Mucosa of descending colon (tissue), 3 donors: Measurements from ENCODE around the gene ARL5A. TPM values are rescaled to one million over a fixed set of nuclear protein-coding genes. Genes with fewer than 3 reads are reported as not detected.

Experiments used
- ATAC-seq: fragments of 200-7000 bp; cut with Tn5 transposase; one replicate; pipeline ENCODE4 v1.9.1; 2020; ENCODE audit warnings: mild to moderate bottlenecking, moderate library complexity
- DNase-seq, 3 donors: peaks; one replicate each; pipeline ENCODE4 v3.0.0-alpha.2; 2020
- H3K36me3 ChIP-seq: fragments of 200-600 bp; one replicate; pipeline ENCODE4 v1.8.0; 2021; ENCODE audit warnings: low read depth, mild to moderate bottlenecking
- H3K4me1 ChIP-seq: fragments of 200-600 bp; one replicate; pipeline ENCODE4 v1.8.0; 2021; ENCODE audit warnings: low read depth, mild to moderate bottlenecking
- H3K4me3 ChIP-seq: fragments of 200-600 bp; one replicate; pipeline ENCODE4 v1.8.0; 2021; ENCODE audit warnings: mild to moderate bottlenecking
- H3K9me3 ChIP-seq: fragments of 200-600 bp; one replicate; pipeline ENCODE4 v1.8.0; 2021; ENCODE audit warnings: mild to moderate bottlenecking
- intact Hi-C, 2 donors: fragments of 100-400 bp; cut with DNase I in 1 of 2; cut with micrococcal nuclease in 1 of 2; formaldehyde crosslinking; loops; one replicate each; pipeline versions ENCODE4 v1.11.0 to v1.11.1; 2022; cut with DNase I, micrococcal nuclease
- total RNA-seq, 3 donors: library from RNA; stranded (reverse); fragmentation: NEBNext Ultra II Directional in 2 of 3; extraction: Animal tissue kit (Norgen Biotek cat#: 25700) in 2 of 3; gene quantifications; one replicate each; pipeline versions ENCODE4 v1.2.1 to v1.2.4, GENCODE V29; 2021 to 2023
- TF ChIP-seq, protein P1 (sequence below): fragments of 200-600 bp; IDR thresholded peaks from one replicate; pipeline ENCODE4 v1.8.0; 2022; ENCODE audit warnings: antibody characterized with exemption, mild to moderate bottlenecking
- donor health status: DM: no; HTN: no; CAD: no; lungs with moderate emphysema.
- donor health status: DM: no; HTN: no; CAD: no.
- donor health status: DM: no; HTN: yes; CAD: no.

Gene ARL5A
- total RNA-seq, 3 donors from 2014 or later = 38.5 to 55.9 (median 39.5) TPM

DNA sequence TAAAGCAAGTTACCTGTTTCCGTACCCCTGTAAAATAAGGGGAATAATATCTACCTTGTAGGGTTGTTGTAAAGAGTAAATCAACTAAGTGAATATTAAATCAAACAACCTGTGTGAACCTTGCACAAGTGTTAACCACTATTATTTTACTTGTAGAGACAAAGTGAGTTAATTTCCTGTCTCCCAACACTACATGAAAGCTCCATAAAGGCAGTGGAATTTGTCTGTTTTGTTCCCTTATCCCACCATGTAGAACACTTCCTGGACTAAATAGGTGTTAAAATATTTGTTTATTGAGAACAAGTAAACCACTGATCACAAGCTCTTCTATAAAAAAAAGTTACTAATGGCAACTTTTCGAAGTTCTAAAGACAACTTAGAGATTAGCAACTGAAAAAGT lies 3.3 kb downstream of the ARL5A start:
- H3K9me3 ChIP-seq = no peaks in the 10 kb centered on the region
- DNase-seq = no peak
- no peak overlapping the region for H3K4me3 ChIP-seq
- H3K4me1 ChIP-seq = peaks cover 6% of the 10 kb centered on the region
- ATAC-seq = no peak
- intact Hi-C loops = no loop called here
- TF ChIP-seq, protein P1, sequence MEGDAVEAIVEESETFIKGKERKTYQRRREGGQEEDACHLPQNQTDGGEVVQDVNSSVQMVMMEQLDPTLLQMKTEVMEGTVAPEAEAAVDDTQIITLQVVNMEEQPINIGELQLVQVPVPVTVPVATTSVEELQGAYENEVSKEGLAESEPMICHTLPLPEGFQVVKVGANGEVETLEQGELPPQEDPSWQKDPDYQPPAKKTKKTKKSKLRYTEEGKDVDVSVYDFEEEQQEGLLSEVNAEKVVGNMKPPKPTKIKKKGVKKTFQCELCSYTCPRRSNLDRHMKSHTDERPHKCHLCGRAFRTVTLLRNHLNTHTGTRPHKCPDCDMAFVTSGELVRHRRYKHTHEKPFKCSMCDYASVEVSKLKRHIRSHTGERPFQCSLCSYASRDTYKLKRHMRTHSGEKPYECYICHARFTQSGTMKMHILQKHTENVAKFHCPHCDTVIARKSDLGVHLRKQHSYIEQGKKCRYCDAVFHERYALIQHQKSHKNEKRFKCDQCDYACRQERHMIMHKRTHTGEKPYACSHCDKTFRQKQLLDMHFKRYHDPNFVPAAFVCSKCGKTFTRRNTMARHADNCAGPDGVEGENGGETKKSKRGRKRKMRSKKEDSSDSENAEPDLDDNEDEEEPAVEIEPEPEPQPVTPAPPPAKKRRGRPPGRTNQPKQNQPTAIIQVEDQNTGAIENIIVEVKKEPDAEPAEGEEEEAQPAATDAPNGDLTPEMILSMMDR = no peak
- no peaks in the 10 kb centered on the region for H3K36me3 ChIP-seq

DNA sequence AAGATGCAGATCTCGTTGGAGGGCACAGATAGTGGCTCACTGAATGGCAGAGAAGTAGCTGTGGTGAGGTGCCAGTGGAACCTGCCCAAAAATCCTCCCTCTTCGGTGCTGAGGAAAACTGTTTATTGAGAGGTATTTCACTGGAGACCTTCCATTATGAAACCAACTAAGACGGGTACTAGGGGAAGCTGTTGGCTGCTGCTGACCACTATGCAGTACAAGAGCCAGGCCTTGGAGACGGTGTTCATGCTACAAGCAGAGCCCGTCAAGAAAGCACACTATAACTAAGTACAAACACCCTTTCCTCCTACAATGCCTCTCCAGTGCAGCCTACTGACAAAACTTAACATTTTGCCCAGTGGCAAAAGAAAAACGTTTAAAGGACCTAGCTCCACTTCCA lies 4.6 kb downstream of the ARL5A start:
- DNase-seq (no peak), ATAC-seq (no peak)
- Histone ChIP-seq H3K9me3 (no peaks in the 10 kb centered on the region), H3K36me3 (no peaks in the 10 kb centered on the region), H3K4me3 (no peak overlapping the region), H3K4me1 (peaks cover 6% of the 10 kb centered on the region)
- intact Hi-C loops = no loop called here
- TF ChIP-seq, protein P1 = no peak

DNA sequence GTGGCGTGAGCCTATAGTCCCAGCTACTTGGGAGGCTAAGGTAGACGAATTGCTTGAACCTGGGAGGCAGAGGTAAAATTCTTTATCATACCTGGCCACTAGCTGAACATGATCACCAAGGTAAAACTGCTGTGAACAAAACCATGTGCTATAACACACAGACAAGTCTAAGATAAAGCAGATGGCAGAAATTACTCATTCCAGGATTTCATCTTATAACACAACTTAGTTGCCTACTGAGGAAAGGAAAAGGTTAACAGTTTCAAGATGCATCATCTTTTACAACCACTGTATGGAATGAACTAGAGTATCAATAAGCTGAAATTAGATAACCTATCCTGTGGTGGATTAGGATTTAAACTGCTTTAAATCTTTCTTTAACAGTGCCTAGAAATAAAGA lies 8.3 kb downstream of the ARL5A start:
- Histone ChIP-seq H3K4me1 (peaks cover 9% of the 10 kb centered on the region), H3K36me3 (no peaks in the 10 kb centered on the region), H3K4me3 (no peak overlapping the region), H3K9me3 (no peaks in the 10 kb centered on the region)
- no peak for ATAC-seq
- TF ChIP-seq, protein P1 = no peak
- DNase-seq = no peak
- intact Hi-C loops = no loop called here

DNA sequence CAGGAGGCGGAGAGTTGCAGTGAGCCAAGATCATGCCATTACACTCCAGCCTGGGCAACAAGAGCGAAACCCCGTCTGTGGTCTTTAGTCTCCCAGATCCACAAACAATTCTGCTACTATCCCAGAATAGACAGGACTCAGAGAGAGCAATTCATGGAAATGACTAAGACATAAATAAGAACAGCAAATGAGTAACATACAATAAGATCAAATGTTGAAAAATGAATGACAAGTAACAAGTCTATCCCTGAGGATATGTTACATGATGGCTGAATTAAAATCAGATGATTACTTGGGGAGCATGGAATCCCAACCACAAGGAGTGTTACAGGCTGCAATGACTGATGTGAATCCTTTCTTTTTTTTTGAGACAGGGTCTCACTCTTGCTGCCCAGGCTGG lies 10.3 kb downstream of the ARL5A start:
- no peaks in the 10 kb centered on the region for H3K36me3 ChIP-seq
- intact Hi-C loops = no loop called here
- TF ChIP-seq, protein P1 = no peak
- H3K9me3 ChIP-seq = no peaks in the 10 kb centered on the region
- DNase-seq (no peak), ATAC-seq (no peak)
- peaks cover 9% of the 10 kb centered on the region for H3K4me1 ChIP-seq
- H3K4me3 ChIP-seq = no peak overlapping the region

DNA sequence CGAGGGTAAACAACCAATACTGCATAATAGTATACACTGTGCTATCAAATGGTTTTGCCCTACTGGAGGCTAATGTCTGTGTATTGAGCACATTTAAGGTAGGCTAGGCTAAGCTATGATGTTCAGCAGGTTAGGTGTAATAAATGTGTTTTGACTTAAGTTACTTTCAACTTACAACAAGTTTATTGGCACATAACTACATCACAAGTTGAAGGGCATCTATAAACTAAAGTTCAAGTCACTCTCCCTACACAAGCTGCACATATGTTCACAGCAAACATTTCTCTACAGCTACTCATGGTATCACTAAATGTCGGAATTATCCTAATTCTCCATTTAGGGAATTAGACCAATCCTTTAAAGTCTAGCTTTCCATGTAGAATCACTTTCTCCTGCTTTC lies 11.4 kb downstream of the ARL5A start:
- H3K9me3 ChIP-seq = no peaks in the 10 kb centered on the region

More for the DNA sequence above, 11.4 kb downstream of the ARL5A start:
- DNase-seq (no peak), ATAC-seq (peak; percentile 56)
- TF ChIP-seq, protein P1 = no peak
- intact Hi-C loops = no loop called here
- Histone ChIP-seq H3K36me3 (no peaks in the 10 kb centered on the region), H3K4me1 (peaks cover 9% of the 10 kb centered on the region), H3K4me3 (no peak overlapping the region)
